Astrocyte (in vitro differentiated cells and primary cell): ENCODE measurements around the gene NFAM1. TPM values are rescaled to one million over a fixed set of nuclear protein-coding genes. Genes with fewer than 3 reads are reported as not detected.

Experiments used
- DNase-seq: peaks from one replicate; pipeline ENCODE4 v3.0.0-alpha.2; 2010; ENCODE audit warnings: low read depth
- FAIRE-seq: peaks from 2 replicates; lab custom pipeline; 2011; peaks lifted over from hg19 to GRCh38; lab: Jason Lieb, UNC
- H2AFZ ChIP-seq: 2 replicates; pipeline ENCODE4 v1.6.0; 2012; ENCODE audit warnings: low read depth, low read length, inconsistent platforms
- H3K27ac ChIP-seq: 2 replicates; pipeline ENCODE4 v1.5.1; 2011; ENCODE audit warnings: low read depth, low read length, inconsistent platforms
- H3K27me3 ChIP-seq: 2 replicates; pipeline ENCODE4 v1.6.0; 2011; ENCODE audit warnings: low read length, inconsistent platforms; ENCODE audit not compliant: insufficient read depth
- H3K36me3 ChIP-seq: 2 replicates; pipeline ENCODE4 v1.5.1; 2011; ENCODE audit warnings: low read length, inconsistent platforms; ENCODE audit not compliant: insufficient read depth
- H3K4me1 ChIP-seq: 2 replicates; pipeline ENCODE4 v1.5.1; 2011; ENCODE audit warnings: low read length, inconsistent platforms; ENCODE audit not compliant: insufficient read depth
- H3K4me2 ChIP-seq: 2 replicates; pipeline ENCODE4 v1.6.0; 2012; ENCODE audit warnings: low read length, inconsistent platforms
- H3K4me3 ChIP-seq: 2 replicates; pipeline ENCODE4 v1.5.1; 2011; ENCODE audit warnings: low read depth, mild to moderate bottlenecking, low read length, inconsistent platforms; ENCODE audit not compliant: insufficient read depth
- H3K79me2 ChIP-seq: 2 replicates; pipeline ENCODE4 v1.6.0; 2012; ENCODE audit warnings: mild to moderate bottlenecking, low read length, inconsistent platforms; ENCODE audit not compliant: insufficient read depth
- H3K9ac ChIP-seq: 2 replicates; pipeline ENCODE4 v1.6.0; 2012; ENCODE audit warnings: mild to moderate bottlenecking, low read length, inconsistent platforms
- H3K9me3 ChIP-seq: 2 replicates; pipeline ENCODE4 v1.5.1; 2012; ENCODE audit warnings: low read depth, mild to moderate bottlenecking, low read length, inconsistent platforms; ENCODE audit not compliant: insufficient read depth
- H4K20me1 ChIP-seq: 2 replicates; pipeline ENCODE4 v1.6.0; 2012; ENCODE audit warnings: low read length, inconsistent platforms; ENCODE audit not compliant: insufficient read depth
- H3K27ac Mint-ChIP-seq: one replicate; pipeline ENCODE4 v1.8.0; 2021; ENCODE audit warnings: mild to moderate bottlenecking, mixed read lengths; ENCODE audit not compliant: unreplicated experiment
- H3K27me3 Mint-ChIP-seq: one replicate; pipeline ENCODE4 v1.8.0; 2021; ENCODE audit warnings: low read depth, mixed read lengths; ENCODE audit not compliant: unreplicated experiment
- H3K36me3 Mint-ChIP-seq: one replicate; pipeline ENCODE4 v1.8.0; 2021; ENCODE audit warnings: low read depth, mixed read lengths; ENCODE audit not compliant: unreplicated experiment
- H3K4me1 Mint-ChIP-seq: one replicate; pipeline ENCODE4 v1.8.0; 2021; ENCODE audit warnings: low read depth, mixed read lengths; ENCODE audit not compliant: unreplicated experiment
- H3K4me3 Mint-ChIP-seq: one replicate; pipeline ENCODE4 v1.8.0; 2021; ENCODE audit warnings: mild to moderate bottlenecking, moderate library complexity, mixed read lengths; ENCODE audit not compliant: unreplicated experiment
- H3K9me3 Mint-ChIP-seq: one replicate; pipeline ENCODE4 v1.8.0; 2021; ENCODE audit warnings: mild to moderate bottlenecking, mixed read lengths; ENCODE audit not compliant: unreplicated experiment
- EZH2 ChIP-seq: IDR thresholded peaks from 2 replicates; pipeline ENCODE4 v1.6.1; 2012; ENCODE audit warnings: mild to moderate bottlenecking, low read length, inconsistent platforms; ENCODE audit not compliant: insufficient read depth
- total RNA-seq: library from RNA; stranded (reverse); gene quantifications from 2 replicates; pipeline ENCODE4 v1.2.1, GENCODE V29; 2021
- TF ChIP-seq, protein P1 (sequence below): IDR thresholded peaks from 2 replicates; pipeline ENCODE4 v1.5.1; 2011; ENCODE audit warnings: low read depth, mild to moderate bottlenecking, inconsistent platforms, low read length, moderate library complexity; ENCODE audit not compliant: insufficient read depth

Gene NFAM1
- total RNA-seq, 1 donor from 2014 or later = 0.07 TPM

DNA sequence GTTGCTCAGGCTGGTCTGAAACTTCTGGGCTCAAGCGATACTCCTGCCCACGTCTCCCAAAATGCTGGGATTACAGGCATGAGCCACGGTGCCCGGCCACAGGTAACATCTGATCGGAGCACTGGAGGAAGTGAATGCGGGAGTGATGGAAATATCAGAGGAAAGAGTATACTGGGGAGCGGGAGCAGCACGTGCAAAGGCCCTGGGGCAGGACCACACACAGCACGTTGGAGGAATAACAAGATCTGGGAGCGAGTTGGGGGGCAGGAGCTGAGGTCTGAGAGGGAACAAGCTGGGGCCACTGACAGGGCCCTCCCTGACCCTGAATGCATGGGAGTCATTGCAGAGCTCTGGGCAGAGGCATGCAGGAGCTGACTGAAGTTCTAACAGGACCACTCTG, 70.7 kb downstream of the NFAM1 start:
- DNase-seq (no peak), FAIRE-seq (no peak)
- Mint-ChIP-seq H3K4me3 (no peak overlapping the region), H3K27ac (no peak overlapping the region), H3K27me3 (peaks cover 60% of the 10 kb centered on the region), H3K4me1 (peaks cover 5% of the 10 kb centered on the region), H3K36me3 (no peaks in the 10 kb centered on the region), H3K9me3 (no peaks in the 10 kb centered on the region)
- TF ChIP-seq EZH2 = no peak
- TF ChIP-seq, protein P1, sequence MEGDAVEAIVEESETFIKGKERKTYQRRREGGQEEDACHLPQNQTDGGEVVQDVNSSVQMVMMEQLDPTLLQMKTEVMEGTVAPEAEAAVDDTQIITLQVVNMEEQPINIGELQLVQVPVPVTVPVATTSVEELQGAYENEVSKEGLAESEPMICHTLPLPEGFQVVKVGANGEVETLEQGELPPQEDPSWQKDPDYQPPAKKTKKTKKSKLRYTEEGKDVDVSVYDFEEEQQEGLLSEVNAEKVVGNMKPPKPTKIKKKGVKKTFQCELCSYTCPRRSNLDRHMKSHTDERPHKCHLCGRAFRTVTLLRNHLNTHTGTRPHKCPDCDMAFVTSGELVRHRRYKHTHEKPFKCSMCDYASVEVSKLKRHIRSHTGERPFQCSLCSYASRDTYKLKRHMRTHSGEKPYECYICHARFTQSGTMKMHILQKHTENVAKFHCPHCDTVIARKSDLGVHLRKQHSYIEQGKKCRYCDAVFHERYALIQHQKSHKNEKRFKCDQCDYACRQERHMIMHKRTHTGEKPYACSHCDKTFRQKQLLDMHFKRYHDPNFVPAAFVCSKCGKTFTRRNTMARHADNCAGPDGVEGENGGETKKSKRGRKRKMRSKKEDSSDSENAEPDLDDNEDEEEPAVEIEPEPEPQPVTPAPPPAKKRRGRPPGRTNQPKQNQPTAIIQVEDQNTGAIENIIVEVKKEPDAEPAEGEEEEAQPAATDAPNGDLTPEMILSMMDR = no peak
- Histone ChIP-seq H3K4me3 (no peak overlapping the region), H2AFZ (no peak overlapping the region), H3K79me2 (no peaks in the 10 kb centered on the region), H3K9me3 (no peaks in the 10 kb centered on the region), H3K36me3 (no peaks in the 10 kb centered on the region), H3K4me1 (peaks cover 10% of the 10 kb centered on the region), H3K4me2 (no peak overlapping the region), H4K20me1 (no peaks in the 10 kb centered on the region), H3K9ac (no peak overlapping the region), H3K27me3 (peaks cover 3% of the 10 kb centered on the region), H3K27ac (no peak overlapping the region)

DNA sequence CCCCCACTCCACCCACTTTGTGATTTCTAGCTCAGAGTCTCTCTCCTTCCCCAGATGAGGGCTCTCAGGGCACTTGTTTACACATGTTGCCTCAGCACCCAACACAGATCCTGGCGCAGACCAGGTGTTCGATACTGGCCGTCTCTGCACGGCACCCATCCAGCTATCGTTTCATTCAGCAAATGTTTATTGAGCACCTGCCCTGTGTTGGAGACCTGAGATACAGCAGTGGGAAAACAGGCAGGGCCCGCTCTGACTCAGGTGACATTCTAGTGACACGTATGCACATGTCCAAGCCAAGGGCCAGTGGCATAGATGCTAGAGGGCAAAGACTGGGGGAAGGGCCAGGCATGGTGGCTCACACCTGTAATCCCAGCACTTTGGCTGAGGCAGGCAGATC, 71.9 kb downstream of the NFAM1 start:
- no peak overlapping the region for H2AFZ ChIP-seq
- H3K27ac ChIP-seq = no peak overlapping the region
- H4K20me1 ChIP-seq = no peaks in the 10 kb centered on the region
- H3K9ac ChIP-seq = no peak overlapping the region
- peaks cover 5% of the 10 kb centered on the region for H3K4me1 Mint-ChIP-seq
- FAIRE-seq = no peak
- H3K27me3 Mint-ChIP-seq = peaks cover 52% of the 10 kb centered on the region
- no peaks in the 10 kb centered on the region for H3K79me2 ChIP-seq
- no peaks in the 10 kb centered on the region for H3K36me3 ChIP-seq
- no peak for DNase-seq
- no peak overlapping the region for H3K4me2 ChIP-seq
- no peaks in the 10 kb centered on the region for H3K9me3 Mint-ChIP-seq
- no peaks in the 10 kb centered on the region for H3K9me3 ChIP-seq
- H3K27me3 ChIP-seq = peaks cover under 1% of the 10 kb centered on the region
- no peaks in the 10 kb centered on the region for H3K36me3 Mint-ChIP-seq
- no peak overlapping the region for H3K4me3 Mint-ChIP-seq
- H3K27ac Mint-ChIP-seq = no peak overlapping the region
- TF ChIP-seq, protein P1 = no peak
- no peak for TF ChIP-seq EZH2
- peaks cover 8% of the 10 kb centered on the region for H3K4me1 ChIP-seq
- H3K4me3 ChIP-seq = no peak overlapping the region

DNA sequence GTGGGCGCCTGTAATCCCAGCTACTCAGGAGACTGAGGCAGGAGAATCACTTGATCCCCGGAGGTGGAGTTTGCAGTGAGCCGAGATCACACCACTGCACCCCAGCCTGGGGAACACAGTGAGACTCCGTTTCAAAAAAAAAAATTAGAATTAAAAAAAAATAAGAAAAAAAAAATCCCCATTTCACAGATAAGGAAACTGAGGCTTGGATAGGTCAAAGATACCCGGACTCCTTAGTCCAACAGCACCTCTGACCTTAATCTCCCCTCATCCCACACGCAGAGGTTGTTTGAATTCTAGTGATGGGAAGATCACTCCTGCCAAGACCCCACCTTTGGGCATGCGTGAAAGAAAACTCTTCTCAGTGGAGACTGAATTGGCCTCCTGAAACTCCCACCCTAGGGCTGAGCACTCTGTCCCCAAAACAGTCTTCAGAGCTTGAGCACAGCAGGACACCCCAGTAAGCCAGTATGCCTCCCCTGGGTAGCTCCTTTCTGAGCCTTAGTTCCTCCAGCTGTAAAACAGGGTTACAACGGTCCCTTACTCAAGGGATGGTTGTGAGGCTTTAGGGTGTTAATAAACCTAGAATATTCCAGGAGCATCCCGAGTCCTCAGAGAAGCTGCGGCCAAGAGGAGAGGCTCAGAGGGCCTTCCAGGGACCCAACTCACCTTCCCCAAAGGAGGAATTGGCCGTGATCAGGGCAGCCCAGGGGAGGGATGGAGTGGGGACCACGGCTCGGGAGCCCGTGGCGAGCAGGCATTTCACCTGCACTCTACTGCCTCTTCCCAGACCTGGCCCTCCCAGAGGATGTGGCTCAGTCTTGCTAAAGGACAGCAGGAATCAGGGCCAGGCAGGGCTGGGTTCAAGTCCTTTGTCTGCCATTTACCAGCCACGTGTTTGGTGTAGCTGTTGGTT, 73.3 kb downstream of the NFAM1 start:
- H3K4me1 Mint-ChIP-seq = peaks cover 4% of the 10 kb centered on the region
- no peak for TF ChIP-seq EZH2
- TF ChIP-seq, protein P1 = no peak
- peaks cover 3% of the 10 kb centered on the region for H3K4me1 ChIP-seq
- DNase-seq (no peak), FAIRE-seq (no peak)
- H2AFZ ChIP-seq = no peak overlapping the region
- H3K27ac Mint-ChIP-seq = no peak overlapping the region
- no peaks in the 10 kb centered on the region for H3K9me3 Mint-ChIP-seq
- H3K27me3 ChIP-seq = no peaks in the 10 kb centered on the region
- no peaks in the 10 kb centered on the region for H4K20me1 ChIP-seq
- no peaks in the 10 kb centered on the region for H3K79me2 ChIP-seq
- H3K9ac ChIP-seq = no peak overlapping the region
- H3K27ac ChIP-seq = no peak overlapping the region
- H3K9me3 ChIP-seq = no peaks in the 10 kb centered on the region
- peaks cover 51% of the 10 kb centered on the region for H3K27me3 Mint-ChIP-seq
- H3K4me2 ChIP-seq = no peak overlapping the region
- no peak overlapping the region for H3K4me3 ChIP-seq
- H3K36me3 ChIP-seq = no peaks in the 10 kb centered on the region
- no peak overlapping the region for H3K4me3 Mint-ChIP-seq
- H3K36me3 Mint-ChIP-seq = no peaks in the 10 kb centered on the region
